SU-DHL-6 (cell line): ENCODE measurements around the gene RASSF3.

ENCODE experiments used
- EZH2phosphoT487 ChIP-seq: fragments of 200-600 bp; sonication (generic), shearing (Covaris generic); conservative IDR thresholded peaks from 2 replicates; pipeline ENCODE4 v1.6.1; 2018; ENCODE audit warnings: mild to moderate bottlenecking, antibody characterized with exemption, low read length, moderate library complexity, mixed read lengths
- TF ChIP-seq, protein P1 (sequence below): fragments of 200-600 bp; sonication (generic); IDR thresholded peaks from one replicate; pipeline ENCODE4 v1.5.1; 2017; ENCODE audit warnings: antibody characterized with exemption, mild to moderate bottlenecking, low read length, moderate library complexity; ENCODE audit not compliant: insufficient read depth, poor library complexity, severe bottlenecking

DNA sequence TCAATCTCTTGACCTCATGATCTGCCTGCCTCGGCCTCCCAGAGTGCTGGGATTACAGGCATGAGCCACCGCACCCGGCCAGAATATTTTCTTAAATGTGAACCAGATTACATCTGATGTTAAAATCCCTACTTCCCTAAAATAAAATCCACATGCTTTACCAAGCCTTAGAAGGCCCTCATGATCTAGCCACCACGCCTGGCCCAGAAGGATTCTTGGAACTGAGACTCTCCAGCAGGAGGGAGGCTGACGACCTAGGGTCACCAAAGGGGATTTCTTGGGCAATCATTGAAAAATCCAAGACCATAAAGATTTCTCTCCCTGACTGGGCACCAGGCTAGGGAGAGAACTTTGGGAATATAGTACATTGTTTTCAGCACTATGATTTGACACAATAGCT, 25.2 kb upstream of the RASSF3 start:
- TF ChIP-seq, protein P1, sequence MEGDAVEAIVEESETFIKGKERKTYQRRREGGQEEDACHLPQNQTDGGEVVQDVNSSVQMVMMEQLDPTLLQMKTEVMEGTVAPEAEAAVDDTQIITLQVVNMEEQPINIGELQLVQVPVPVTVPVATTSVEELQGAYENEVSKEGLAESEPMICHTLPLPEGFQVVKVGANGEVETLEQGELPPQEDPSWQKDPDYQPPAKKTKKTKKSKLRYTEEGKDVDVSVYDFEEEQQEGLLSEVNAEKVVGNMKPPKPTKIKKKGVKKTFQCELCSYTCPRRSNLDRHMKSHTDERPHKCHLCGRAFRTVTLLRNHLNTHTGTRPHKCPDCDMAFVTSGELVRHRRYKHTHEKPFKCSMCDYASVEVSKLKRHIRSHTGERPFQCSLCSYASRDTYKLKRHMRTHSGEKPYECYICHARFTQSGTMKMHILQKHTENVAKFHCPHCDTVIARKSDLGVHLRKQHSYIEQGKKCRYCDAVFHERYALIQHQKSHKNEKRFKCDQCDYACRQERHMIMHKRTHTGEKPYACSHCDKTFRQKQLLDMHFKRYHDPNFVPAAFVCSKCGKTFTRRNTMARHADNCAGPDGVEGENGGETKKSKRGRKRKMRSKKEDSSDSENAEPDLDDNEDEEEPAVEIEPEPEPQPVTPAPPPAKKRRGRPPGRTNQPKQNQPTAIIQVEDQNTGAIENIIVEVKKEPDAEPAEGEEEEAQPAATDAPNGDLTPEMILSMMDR, result no peak
- TF ChIP-seq EZH2phosphoT487, result no peak
